Activated T-cell treated with anti-CD3 and anti-CD28 coated beads, Interleukin-2, amount 50 U/mL, for 4 hours (primary cell): ENCODE measurements around the gene UBAP1. TPM values are rescaled to one million over a fixed set of nuclear protein-coding genes. Genes with fewer than 3 reads are reported as not detected.
"Not testable (repeated sequence)": the region's sequence is repeated elsewhere in the genome, so short reads cannot be mapped to it uniquely, and the experiment has no call there.

ENCODE experiments used
- ATAC-seq, 2 donors: fragments of 200-7000 bp; cut with Tn5 transposase; one replicate each; pipeline ENCODE4 v1.10.0; 2021
- DNase-seq: peaks from one replicate; pipeline ENCODE4 v3.0.0-alpha.2; 2020
- H3K27me3 Mint-ChIP-seq: one replicate; pipeline ENCODE4 v1.8.0; 2021; ENCODE audit warnings: low read depth, mixed read lengths
- H3K36me3 Mint-ChIP-seq: one replicate; pipeline ENCODE4 v1.8.0; 2022; ENCODE audit warnings: mixed read lengths; ENCODE audit not compliant: insufficient read depth
- H3K4me1 Mint-ChIP-seq: one replicate; pipeline ENCODE4 v1.8.0; 2021; ENCODE audit warnings: low read depth, mixed read lengths
- H3K4me3 Mint-ChIP-seq: one replicate; pipeline ENCODE4 v1.8.0; 2021; ENCODE audit warnings: mild to moderate bottlenecking, moderate library complexity, mixed read lengths
- H3K9me3 Mint-ChIP-seq: one replicate; pipeline ENCODE4 v1.8.0; 2021; ENCODE audit warnings: mixed read lengths
- total RNA-seq, 3 donors: library from RNA; stranded (reverse); gene quantifications; one replicate each; pipeline ENCODE4 v1.2.1, GENCODE V29; 2021

The UBAP1 gene
- total RNA-seq, 3 donors from 2014 or later = 31.7 to 35.9 (median 34.6) TPM

GRCh38 chr9:34169125-34169524 is 9.7 kb upstream of the UBAP1 start:
- H3K4me1 Mint-ChIP-seq = peaks cover 8% of the 10 kb centered on the region
- DNase-seq (no peak), ATAC-seq (no peak)
- H3K27me3 Mint-ChIP-seq = no peaks in the 10 kb centered on the region
- no peaks in the 10 kb centered on the region for H3K36me3 Mint-ChIP-seq
- H3K4me3 Mint-ChIP-seq = no peak overlapping the region
- H3K9me3 Mint-ChIP-seq = no peaks in the 10 kb centered on the region

GRCh38 chr9:34170237-34170991 is 8.4 kb upstream of the UBAP1 start:
- Mint-ChIP-seq H3K4me1 (peaks cover 8% of the 10 kb centered on the region), H3K4me3 (no peak overlapping the region), H3K27me3 (no peaks in the 10 kb centered on the region), H3K9me3 (no peaks in the 10 kb centered on the region), H3K36me3 (no peaks in the 10 kb centered on the region)
- no peak for DNase-seq
- no peak for ATAC-seq

GRCh38 chr9:34171753-34172535 is 6.9 kb upstream of the UBAP1 start:
- no peaks in the 10 kb centered on the region for H3K27me3 Mint-ChIP-seq
- peak overlapping the region; percentile 48 for H3K4me3 Mint-ChIP-seq
- no peaks in the 10 kb centered on the region for H3K9me3 Mint-ChIP-seq
- ATAC-seq (peak; percentile 84 to 87), DNase-seq (peak; percentile 26)
- H3K4me1 Mint-ChIP-seq = peaks cover 11% of the 10 kb centered on the region
- H3K36me3 Mint-ChIP-seq = no peaks in the 10 kb centered on the region

- Mint-ChIP-seq H3K4me3 (no peak overlapping the region), H3K9me3 (no peaks in the 10 kb centered on the region), H3K36me3 (no peaks in the 10 kb centered on the region), H3K27me3 (no peaks in the 10 kb centered on the region), H3K4me1 (peaks cover 25% of the 10 kb centered on the region)
- ATAC-seq (no peak), DNase-seq (no peak)
Measured at GRCh38 chr9:34176089-34176488, 2.8 kb upstream of the UBAP1 start.

- Mint-ChIP-seq H3K4me1 (peaks cover 21% of the 10 kb centered on the region), H3K4me3 (peak overlapping the region; percentile 99), H3K27me3 (no peaks in the 10 kb centered on the region), H3K9me3 (no peaks in the 10 kb centered on the region), H3K36me3 (no peaks in the 10 kb centered on the region)
- DNase-seq = no peak
- no peak for ATAC-seq
Measured at GRCh38 chr9:34177593-34178435, 1.0 kb upstream of the UBAP1 start.

GRCh38 chr9:34179213-34180136 is 632 bp downstream of the UBAP1 start:
- H3K27me3 Mint-ChIP-seq = no peaks in the 10 kb centered on the region
- peaks cover 21% of the 10 kb centered on the region for H3K4me1 Mint-ChIP-seq
- no peaks in the 10 kb centered on the region for H3K9me3 Mint-ChIP-seq
- ATAC-seq (peak; percentile 14 to 16), DNase-seq (no peak)
- H3K4me3 Mint-ChIP-seq = peak overlapping the region; percentile 99
- no peaks in the 10 kb centered on the region for H3K36me3 Mint-ChIP-seq

- ATAC-seq (peak; percentile 99), DNase-seq (no peak)
- Mint-ChIP-seq H3K27me3 (no peaks in the 10 kb centered on the region), H3K9me3 (no peaks in the 10 kb centered on the region), H3K4me3 (no peak overlapping the region), H3K36me3 (peaks cover 3% of the 10 kb centered on the region), H3K4me1 (peaks cover 42% of the 10 kb centered on the region)
Measured at GRCh38 chr9:34185778-34186551, 7.1 kb downstream of the UBAP1 start.

- peaks cover 3% of the 10 kb centered on the region for H3K36me3 Mint-ChIP-seq
- no peaks in the 10 kb centered on the region for H3K9me3 Mint-ChIP-seq
- no peak overlapping the region for H3K4me3 Mint-ChIP-seq
- ATAC-seq (no peak), DNase-seq (no peak)
- no peaks in the 10 kb centered on the region for H3K27me3 Mint-ChIP-seq
- H3K4me1 Mint-ChIP-seq = peaks cover 50% of the 10 kb centered on the region
Measured at GRCh38 chr9:34187891-34188240, 9.0 kb downstream of the UBAP1 start.

- H3K27me3 Mint-ChIP-seq = no peaks in the 10 kb centered on the region
- peaks cover 56% of the 10 kb centered on the region for H3K4me1 Mint-ChIP-seq
- H3K9me3 Mint-ChIP-seq = no peaks in the 10 kb centered on the region
- DNase-seq (no peak), ATAC-seq (no peak)
- no peak overlapping the region for H3K4me3 Mint-ChIP-seq
- H3K36me3 Mint-ChIP-seq = peaks cover 11% of the 10 kb centered on the region
Measured at GRCh38 chr9:34190996-34191892, 12.4 kb downstream of the UBAP1 start.

GRCh38 chr9:34195143-34195542 is 16.3 kb downstream of the UBAP1 start:
- Mint-ChIP-seq H3K4me1 (peaks cover 52% of the 10 kb centered on the region), H3K9me3 (no peaks in the 10 kb centered on the region), H3K27me3 (no peaks in the 10 kb centered on the region), H3K36me3 (peaks cover 22% of the 10 kb centered on the region), H3K4me3 (no peak overlapping the region)
- DNase-seq (no peak), ATAC-seq (no peak)

GRCh38 chr9:34197286-34197685 is 18.4 kb downstream of the UBAP1 start:
- Mint-ChIP-seq H3K36me3 (peaks cover 28% of the 10 kb centered on the region), H3K4me1 (peaks cover 48% of the 10 kb centered on the region)
- H3K27me3 Mint-ChIP-seq, DNase-seq, ATAC-seq, H3K9me3 Mint-ChIP-seq, H3K4me3 Mint-ChIP-seq: not testable (repeated sequence)
